Gastrocnemius medialis (tissue), 4 donors: Measurements from ENCODE around the gene ACSL6. TPM values are rescaled to one million over a fixed set of nuclear protein-coding genes. Genes with fewer than 3 reads are reported as not detected.

ENCODE experiments used
- ATAC-seq, 2 donors: fragments of 150-250 bp; one replicate each; pipeline ENCODE4 v1.9.1; 2016
- DNase-seq, 2 donors: peaks; one replicate each; pipeline ENCODE4 v3.0.0-alpha.2; 2019
- H3K27ac ChIP-seq, 4 donors: fragments of 200-600 bp; sonication (generic); 1 replicate in 1 of 4; 2 replicates in 3 of 4; pipeline ENCODE4 v1.5.1; 2016 to 2018; ENCODE audit warnings: mild to moderate bottlenecking in 2 of 4, moderate library complexity in 1 of 4
- H3K27me3 ChIP-seq, 3 donors: fragments of 200-600 bp; sonication (generic) in 2 of 3; 1 replicate in 1 of 3; 2 replicates in 2 of 3; pipeline versions ENCODE4 v1.5.1 to v1.6.0; 2016 to 2019; ENCODE audit warnings: mild to moderate bottlenecking in 1 of 3, moderate library complexity in 1 of 3
- H3K36me3 ChIP-seq, 2 donors: fragments of 200-600 bp; sonication (generic) in 1 of 2; one replicate each; pipeline ENCODE4 v1.5.1; 2017 to 2018
- H3K4me1 ChIP-seq, 2 donors: fragments of 200-600 bp; sonication (generic) in 1 of 2; one replicate each; pipeline ENCODE4 v1.5.1; 2016 to 2017; ENCODE audit warnings: mild to moderate bottlenecking in 2 of 2
- H3K4me3 ChIP-seq, 4 donors: fragments of 200-600 bp; sonication (generic) in 3 of 4; 1 replicate in 1 of 4; 2 replicates in 3 of 4; pipeline ENCODE4 v1.5.1; 2016 to 2019; ENCODE audit warnings: mild to moderate bottlenecking in 2 of 4
- H3K9me3 ChIP-seq, 3 donors: fragments of 200-600 bp; sonication (generic) in 2 of 3; 1 replicate in 1 of 3; 2 replicates in 2 of 3; pipeline ENCODE4 v1.5.1; 2016 to 2019
- POLR2A ChIP-seq, 2 donors: fragments of 450-650 bp; IDR thresholded peaks; one replicate each; pipeline ENCODE4 v1.6.1; 2017; ENCODE audit warnings: antibody characterized with exemption in 2 of 2, mild to moderate bottlenecking in 2 of 2, moderate library complexity in 2 of 2
- in situ Hi-C, 4 donors: fragments of 200-750 bp; cut with MboI; loops; one replicate each; pipeline versions ENCODE4 v1.15.0 to v1.8.0; 2017; ENCODE audit warnings: low sequenced_read_pairs in 4 of 4
- intact Hi-C: fragments of 100-400 bp; cut with DNase I; formaldehyde crosslinking; loops from one replicate; pipeline ENCODE4 v1.15.1; 2023; ENCODE audit warnings: low total_unique reads
- total RNA-seq, 4 donors: library from RNA; depleted of rRNA; stranded (reverse); fragments of >200 nt; gene quantifications; one replicate each; pipeline versions ENCODE4 v1.1.0 to v1.2.3, GENCODE V29; 2016
- TF ChIP-seq, protein P1 (sequence below), 5 experiments: fragments of 450-650 bp in 3 of 5; fragments of 200-600 bp in 2 of 5; sonication (generic) in 2 of 5; IDR thresholded peaks in 4 of 5; conservative IDR thresholded peaks in 1 of 5; 1 replicate in 4 of 5; 2 replicates in 1 of 5; pipeline ENCODE4 v1.5.1; 2016 to 2019; ENCODE audit warnings: antibody characterized with exemption in 5 of 5, mild to moderate bottlenecking in 3 of 5, moderate library complexity in 3 of 5

The ACSL6 gene
- total RNA-seq, 4 donors from 2014 or later, result 0.29 to 0.71 (median 0.36) TPM

DNA sequence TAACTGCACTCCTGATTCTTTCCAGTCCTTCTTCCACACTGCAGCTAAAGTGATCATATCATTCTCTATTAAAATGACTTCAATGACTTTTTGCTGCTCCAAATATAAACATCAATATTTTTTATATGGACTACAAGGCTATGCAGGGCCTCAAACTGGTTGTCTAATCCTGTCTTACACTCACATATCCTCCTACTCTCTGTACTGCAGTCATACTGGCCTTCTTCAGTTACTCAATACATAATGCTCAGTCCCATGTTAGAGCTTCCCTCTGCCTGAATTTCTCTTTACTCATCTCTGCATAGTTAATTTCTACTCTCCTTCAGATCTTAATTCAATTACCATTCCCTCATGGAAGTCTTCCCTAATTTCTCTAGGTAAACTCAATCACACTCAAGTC lies 69.4 kb downstream of the ACSL6 start:
- no peak for ATAC-seq
- in situ Hi-C loops (no loop called here), intact Hi-C loops (no loop called here)
- Histone ChIP-seq H3K9me3 (no peaks in the 10 kb centered on the region), H3K27me3 (no peaks in the 10 kb centered on the region), H3K4me3 (no peak overlapping the region), H3K27ac (no peak overlapping the region), H3K4me1 (no peaks in the 10 kb centered on the region), H3K36me3 (no peaks in the 10 kb centered on the region)
- TF ChIP-seq POLR2A (IDR thresholded peaks at IDR 0.05), result no peak
- TF ChIP-seq, protein P1, sequence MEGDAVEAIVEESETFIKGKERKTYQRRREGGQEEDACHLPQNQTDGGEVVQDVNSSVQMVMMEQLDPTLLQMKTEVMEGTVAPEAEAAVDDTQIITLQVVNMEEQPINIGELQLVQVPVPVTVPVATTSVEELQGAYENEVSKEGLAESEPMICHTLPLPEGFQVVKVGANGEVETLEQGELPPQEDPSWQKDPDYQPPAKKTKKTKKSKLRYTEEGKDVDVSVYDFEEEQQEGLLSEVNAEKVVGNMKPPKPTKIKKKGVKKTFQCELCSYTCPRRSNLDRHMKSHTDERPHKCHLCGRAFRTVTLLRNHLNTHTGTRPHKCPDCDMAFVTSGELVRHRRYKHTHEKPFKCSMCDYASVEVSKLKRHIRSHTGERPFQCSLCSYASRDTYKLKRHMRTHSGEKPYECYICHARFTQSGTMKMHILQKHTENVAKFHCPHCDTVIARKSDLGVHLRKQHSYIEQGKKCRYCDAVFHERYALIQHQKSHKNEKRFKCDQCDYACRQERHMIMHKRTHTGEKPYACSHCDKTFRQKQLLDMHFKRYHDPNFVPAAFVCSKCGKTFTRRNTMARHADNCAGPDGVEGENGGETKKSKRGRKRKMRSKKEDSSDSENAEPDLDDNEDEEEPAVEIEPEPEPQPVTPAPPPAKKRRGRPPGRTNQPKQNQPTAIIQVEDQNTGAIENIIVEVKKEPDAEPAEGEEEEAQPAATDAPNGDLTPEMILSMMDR (IDR thresholded peaks at IDR 0.05 in 4 of 5, conservative IDR thresholded peaks at IDR 0.05 in 1 of 5), result no peak
- DNase-seq, result no peak

DNA sequence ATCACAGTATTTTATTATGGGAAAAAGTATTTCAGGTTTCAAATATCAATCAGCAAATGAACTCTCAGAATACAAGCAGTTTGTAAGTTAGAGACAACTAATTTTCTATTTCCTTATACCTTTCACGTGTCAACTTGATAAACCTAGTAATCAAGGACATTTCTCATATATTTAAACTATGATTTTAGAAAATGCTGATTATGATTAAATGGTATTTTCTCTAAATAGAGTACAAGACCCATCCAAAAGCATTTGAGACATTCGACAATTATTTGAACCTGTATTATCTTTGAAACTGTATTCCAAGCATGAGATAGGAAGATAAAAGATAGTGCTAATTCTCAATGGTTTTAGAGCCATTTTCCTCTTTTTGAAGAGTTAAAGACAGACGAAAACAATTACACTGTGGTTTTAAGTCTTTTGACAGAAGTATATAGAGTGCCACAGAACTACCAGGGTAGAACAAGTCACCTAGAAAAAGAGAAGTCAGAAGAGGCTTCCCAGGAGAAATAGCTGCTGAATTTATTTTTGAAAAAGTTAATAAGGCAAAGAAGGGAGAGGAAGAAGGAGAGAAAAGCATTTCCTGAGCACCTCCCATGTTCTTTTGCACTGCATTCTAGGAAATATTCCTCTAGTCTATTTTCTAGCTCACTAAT lies 71.6 kb downstream of the ACSL6 start:
- H3K9me3 ChIP-seq, result no peaks in the 10 kb centered on the region
- ATAC-seq (no peak), DNase-seq (no peak)
- H3K27me3 ChIP-seq, result no peaks in the 10 kb centered on the region
- H3K36me3 ChIP-seq, result no peaks in the 10 kb centered on the region
- TF ChIP-seq POLR2A (IDR thresholded peaks at IDR 0.05), result no peak
- TF ChIP-seq, protein P1 (IDR thresholded peaks at IDR 0.05 in 4 of 5, conservative IDR thresholded peaks at IDR 0.05 in 1 of 5), result no peak
- in situ Hi-C loops, result no loop called here
- intact Hi-C loops, result no loop called here
- no peak overlapping the region for H3K4me3 ChIP-seq
- no peak overlapping the region for H3K27ac ChIP-seq
- no peaks in the 10 kb centered on the region for H3K4me1 ChIP-seq

GRCh38 chr5:131932235-131932634 lies 79.2 kb downstream of the ACSL6 start:
- H3K4me3 ChIP-seq, result no peak overlapping the region
- no peaks in the 10 kb centered on the region for H3K4me1 ChIP-seq
- no peaks in the 10 kb centered on the region for H3K36me3 ChIP-seq
- DNase-seq (no peak), ATAC-seq (no peak)
- H3K27me3 ChIP-seq, result no peaks in the 10 kb centered on the region
- no peak overlapping the region for H3K27ac ChIP-seq
- H3K9me3 ChIP-seq, result no peaks in the 10 kb centered on the region
- in situ Hi-C loops (no loop called here), intact Hi-C loops (no loop called here)
- TF ChIP-seq, protein P1 (IDR thresholded peaks at IDR 0.05 in 4 of 5, conservative IDR thresholded peaks at IDR 0.05 in 1 of 5), result no peak
- no peak for TF ChIP-seq POLR2A (IDR thresholded peaks at IDR 0.05)

- H3K9me3 ChIP-seq, result no peaks in the 10 kb centered on the region
- intact Hi-C loops, result no loop called here
These were observed 82.5 kb downstream of the ACSL6 start for GRCh38 chr5:131928957-131929356.

More at GRCh38 chr5:131928957-131929356, 82.5 kb downstream of the ACSL6 start:
- Histone ChIP-seq H3K4me1 (no peaks in the 10 kb centered on the region), H3K27me3 (no peaks in the 10 kb centered on the region), H3K27ac (no peak overlapping the region), H3K4me3 (peak overlapping the region in 1 of 4 donors; percentile 7), H3K36me3 (no peaks in the 10 kb centered on the region)
- in situ Hi-C loops, result no loop called here
- DNase-seq (no peak), ATAC-seq (no peak)
- TF ChIP-seq, protein P1 (IDR thresholded peaks at IDR 0.05 in 4 of 5, conservative IDR thresholded peaks at IDR 0.05 in 1 of 5), result no peak
- no peak for TF ChIP-seq POLR2A (IDR thresholded peaks at IDR 0.05)
